H7 (cell line): ENCODE results near the gene ARSJ. TPM values are rescaled to one million over a fixed set of nuclear protein-coding genes. Genes with fewer than 3 reads are reported as not detected.

ENCODE experiments used
- DNase-seq: peaks from one replicate; pipeline ENCODE4 v3.0.0; 2012
- H3K27me3 ChIP-seq: 2 replicates; pipeline ENCODE4 v1.6.0; 2011; ENCODE audit warnings: mild to moderate bottlenecking, low read length; ENCODE audit not compliant: control insufficient read depth, insufficient read depth
- H3K36me3 ChIP-seq: replicated peaks from 2 replicates; pipeline ENCODE4 v1.5.1; 2011; ENCODE audit warnings: low read length; ENCODE audit not compliant: control insufficient read depth, insufficient read depth
- H3K4me3 ChIP-seq: 2 replicates; pipeline ENCODE4 v1.5.1; 2011; ENCODE audit warnings: low read depth, mild to moderate bottlenecking, control low read depth, low read length, moderate library complexity; ENCODE audit not compliant: insufficient read depth
- total RNA-seq: library from RNA; depleted of rRNA; stranded (reverse); fragments of >200 nt; shearing (Covaris generic); gene quantifications from 2 replicates; pipeline ENCODE4 v1.2.3, GENCODE V29; 2014

ARSJ gene
- total RNA-seq, 1 experiment from 2014 or later, result 2.7 TPM

DNA sequence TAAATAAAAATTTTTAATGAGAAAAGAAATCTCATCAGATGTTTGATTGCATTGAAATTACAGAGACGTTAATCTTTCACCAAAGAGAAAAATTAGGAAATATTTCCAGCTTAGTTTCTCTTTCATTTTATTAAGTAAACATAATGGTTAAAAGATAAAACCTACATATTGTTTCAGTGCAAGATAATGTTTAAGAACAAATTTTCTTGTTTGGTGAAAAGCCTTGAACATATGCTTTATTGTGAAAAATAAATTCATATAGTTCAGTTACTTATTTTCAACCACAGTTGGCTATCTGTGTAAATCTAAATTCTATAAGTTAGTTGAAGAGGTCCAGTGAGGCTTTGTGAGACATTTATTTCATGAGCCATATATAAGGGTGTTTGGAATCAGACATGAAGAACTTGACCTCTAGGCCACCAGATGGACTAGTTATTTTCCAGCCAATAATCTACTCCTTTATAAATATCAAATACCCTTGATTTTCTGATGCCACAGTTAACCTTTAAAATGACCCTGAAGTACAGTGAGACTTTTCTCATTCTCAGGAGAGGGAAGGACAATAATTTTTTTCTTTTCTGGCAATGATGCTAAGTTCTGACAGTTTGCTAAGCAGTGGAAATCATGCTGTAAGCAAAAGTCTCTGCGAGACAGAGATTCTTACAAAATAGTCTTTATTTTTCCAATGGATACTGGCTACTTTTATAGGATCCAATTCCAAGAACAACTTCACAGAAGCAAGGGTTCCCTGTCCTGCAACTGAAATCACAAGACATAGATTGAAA is 2.5 kb downstream of the ARSJ start:
- H3K36me3 ChIP-seq, result no peaks in the 10 kb centered on the region
- no peak overlapping the region for H3K4me3 ChIP-seq
- peaks cover 4% of the 10 kb centered on the region for H3K27me3 ChIP-seq
- DNase-seq, result no peak

DNA sequence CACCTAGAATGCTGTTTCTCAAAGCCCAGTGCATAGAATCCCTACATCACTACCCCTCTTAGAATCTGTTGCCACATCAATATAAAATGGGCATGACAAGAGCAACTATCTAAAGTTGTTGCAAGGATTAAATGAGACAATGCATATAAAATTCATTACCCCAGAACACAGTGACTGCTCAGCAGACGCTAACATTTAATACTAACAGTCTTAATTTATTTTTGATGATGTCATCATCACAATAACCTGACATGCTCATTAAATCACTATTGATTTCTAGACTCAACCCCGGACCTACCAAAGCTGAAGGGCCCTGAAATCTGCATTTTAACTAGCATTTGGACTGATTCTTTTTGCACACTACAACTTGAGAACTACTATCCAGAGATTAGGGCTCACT is 3.9 kb downstream of the ARSJ start:
- H3K36me3 ChIP-seq, result no peaks in the 10 kb centered on the region
- peaks cover 4% of the 10 kb centered on the region for H3K27me3 ChIP-seq
- H3K4me3 ChIP-seq, result no peak overlapping the region
- DNase-seq, result no peak

DNA sequence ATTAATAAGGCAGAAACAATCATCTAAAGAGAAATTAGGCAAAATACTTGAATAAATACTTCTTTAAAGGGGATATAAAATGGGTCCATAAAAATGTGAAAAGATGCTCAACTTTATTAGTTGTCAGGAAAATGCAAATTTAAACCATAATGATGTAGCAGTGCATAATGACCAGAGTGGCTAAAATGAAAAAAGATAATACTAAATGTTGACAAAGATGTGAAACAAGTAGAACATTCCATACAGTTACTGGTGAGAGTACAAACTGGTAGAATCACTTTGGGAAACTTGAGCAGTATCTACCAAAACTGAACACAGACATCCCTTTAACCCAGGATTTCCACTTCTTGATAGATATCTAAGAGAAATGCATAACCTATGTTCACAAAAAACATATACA is 5.0 kb downstream of the ARSJ start:
- Histone ChIP-seq H3K36me3 (no peaks in the 10 kb centered on the region), H3K4me3 (no peak overlapping the region), H3K27me3 (peaks cover 4% of the 10 kb centered on the region)
- no peak for DNase-seq

DNA sequence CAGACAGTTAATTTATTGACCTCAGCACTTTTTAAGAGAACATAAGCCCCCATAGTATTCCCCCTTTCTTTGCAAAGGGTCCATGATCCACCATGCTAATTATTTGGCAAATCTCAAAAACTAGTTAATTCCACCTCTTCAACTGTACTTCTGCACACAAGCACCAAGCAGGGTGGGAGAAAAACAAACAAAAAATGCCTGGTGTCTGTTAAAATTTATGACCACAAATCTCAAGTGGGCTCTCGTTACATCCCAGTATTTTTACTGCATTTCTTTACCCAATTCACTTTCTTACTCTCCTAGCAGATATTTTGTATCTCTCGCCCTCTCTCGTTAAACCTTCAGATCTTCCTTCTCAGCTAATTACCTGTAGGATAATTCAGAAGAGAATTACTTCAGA is 6.1 kb downstream of the ARSJ start:
- H3K27me3 ChIP-seq, result no peaks in the 10 kb centered on the region; the same call in none of the 2 replicates
- H3K36me3 ChIP-seq, result no peaks in the 10 kb centered on the region
- DNase-seq, result no peak
- H3K4me3 ChIP-seq, result no peak overlapping the region

DNA sequence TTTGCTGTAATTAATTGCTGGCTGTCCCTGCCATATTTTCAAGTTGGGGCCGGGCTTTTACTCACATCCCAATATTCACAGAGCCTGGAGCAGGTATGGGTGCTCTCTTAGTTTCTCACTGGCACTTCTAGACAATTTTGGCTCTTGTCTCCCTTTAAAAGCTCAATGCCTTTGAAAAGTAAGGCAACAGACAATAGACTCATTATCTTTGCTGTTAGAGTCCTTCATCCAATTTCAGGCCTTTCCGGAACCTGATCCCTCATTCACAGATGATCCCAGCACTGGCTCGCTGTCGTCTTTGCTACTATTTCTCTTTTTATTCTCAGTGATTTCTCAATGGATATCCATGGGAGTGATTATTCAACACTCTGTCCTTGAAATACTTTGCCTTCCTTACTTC is 6.7 kb downstream of the ARSJ start:
- no peak for DNase-seq
- Histone ChIP-seq H3K4me3 (no peak overlapping the region), H3K36me3 (no peaks in the 10 kb centered on the region), H3K27me3 (no peaks in the 10 kb centered on the region)

DNA sequence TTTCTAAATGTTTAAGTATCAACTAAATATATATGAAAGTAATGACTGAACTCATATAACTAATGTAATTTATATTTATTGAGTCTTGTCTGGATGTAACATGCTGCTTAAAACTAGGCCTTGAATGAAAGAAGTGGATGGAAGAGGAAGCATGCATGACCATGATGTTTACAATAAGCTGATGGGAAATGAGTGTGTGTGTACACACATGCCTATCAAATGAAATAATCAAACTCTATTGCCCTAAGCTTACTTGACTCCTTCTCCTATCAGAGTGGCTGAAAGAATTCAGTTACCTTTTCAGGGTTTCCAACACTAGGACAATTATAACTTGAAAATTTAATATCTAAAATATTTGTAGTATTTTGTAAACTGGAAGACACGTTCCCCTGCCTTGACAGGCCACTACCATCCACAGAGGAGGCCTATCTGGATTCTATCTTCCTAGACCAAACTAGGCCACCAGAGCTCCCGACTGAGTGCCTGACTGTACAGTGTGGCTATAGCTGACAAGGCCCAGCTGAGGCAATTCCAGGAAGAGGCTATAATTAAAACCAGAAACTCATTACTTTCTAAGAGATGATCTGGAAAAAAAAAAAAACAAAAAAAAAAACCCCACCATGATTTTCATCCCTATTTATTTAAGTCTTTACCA is 7.6 kb downstream of the ARSJ start:
- DNase-seq, result no peak
- no peak overlapping the region for H3K4me3 ChIP-seq
- no peaks in the 10 kb centered on the region for H3K27me3 ChIP-seq
- H3K36me3 ChIP-seq, result no peaks in the 10 kb centered on the region

DNA sequence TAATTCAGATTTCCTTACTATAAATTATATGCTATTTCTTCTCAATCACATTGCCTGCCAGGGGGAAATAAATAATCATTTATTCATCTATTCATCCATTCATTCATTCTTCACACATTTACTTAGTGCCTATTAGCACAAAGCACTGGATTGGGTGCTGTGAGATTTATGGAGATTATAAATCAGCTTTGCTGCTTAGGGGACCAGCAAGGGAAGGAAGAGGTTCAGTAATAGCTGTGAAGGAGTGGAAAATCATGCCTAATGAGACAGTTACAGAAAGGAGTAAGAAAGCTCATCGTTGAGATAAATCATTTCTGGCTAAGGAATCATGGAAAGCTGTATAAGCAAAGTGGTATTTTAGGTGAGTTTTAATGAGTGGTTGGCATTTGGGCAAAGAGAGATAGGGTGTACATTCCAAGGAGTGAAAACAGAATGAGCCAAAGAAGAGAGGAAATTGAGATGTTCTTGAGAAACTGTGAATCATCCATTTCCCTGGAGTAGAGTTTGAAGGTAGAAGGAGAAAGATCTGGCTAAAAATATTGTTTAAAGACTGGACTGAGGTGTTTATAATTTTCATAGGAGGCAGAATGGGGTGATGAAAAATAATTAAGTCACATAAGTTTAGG is 9.6 kb downstream of the ARSJ start:
- DNase-seq, result no peak
- Histone ChIP-seq H3K27me3 (no peaks in the 10 kb centered on the region), H3K36me3 (no peaks in the 10 kb centered on the region), H3K4me3 (no peak overlapping the region)

DNA sequence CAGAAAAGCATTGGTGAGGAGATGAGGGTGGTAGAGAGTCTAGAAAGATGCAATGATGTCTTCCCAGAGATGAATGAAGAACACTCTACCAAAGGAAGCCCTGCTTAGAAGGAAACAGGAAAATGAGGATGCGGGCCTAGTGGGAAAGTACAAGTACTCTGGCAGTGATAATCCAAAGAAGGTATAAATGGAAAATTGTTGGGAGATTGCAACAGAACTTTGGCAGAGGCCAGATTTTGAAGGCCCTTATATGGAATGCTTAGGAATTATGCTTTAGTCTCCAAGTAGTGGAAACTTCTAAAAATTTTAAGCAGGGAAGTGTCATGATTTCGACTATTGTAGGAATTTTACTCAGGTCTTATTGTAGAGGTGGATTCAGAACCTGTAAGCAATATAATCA is 11.0 kb downstream of the ARSJ start:
- no peak for DNase-seq
- no peaks in the 10 kb centered on the region for H3K27me3 ChIP-seq
- H3K36me3 ChIP-seq, result no peaks in the 10 kb centered on the region
- H3K4me3 ChIP-seq, result no peak overlapping the region

DNA sequence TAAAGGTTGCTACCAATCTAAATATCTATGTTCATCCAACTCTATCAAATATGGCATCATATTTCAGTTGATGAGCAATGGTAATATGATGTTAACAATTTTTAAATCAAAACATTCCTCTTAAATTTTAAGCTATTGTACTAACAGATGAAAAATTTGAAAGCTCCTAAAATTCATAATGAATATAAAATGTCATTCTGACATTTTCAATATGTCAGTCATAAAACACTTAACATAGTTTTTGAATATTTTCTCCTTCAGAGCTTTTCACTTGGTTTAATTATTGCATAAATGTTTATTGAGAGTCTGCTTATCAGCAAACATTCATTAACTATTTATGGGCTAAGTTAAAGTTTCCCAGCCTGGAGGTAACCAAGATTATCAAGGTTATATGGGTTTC is 11.8 kb downstream of the ARSJ start:
- no peak for DNase-seq
- H3K27me3 ChIP-seq, result no peaks in the 10 kb centered on the region
- no peak overlapping the region for H3K4me3 ChIP-seq
- no peaks in the 10 kb centered on the region for H3K36me3 ChIP-seq

DNA sequence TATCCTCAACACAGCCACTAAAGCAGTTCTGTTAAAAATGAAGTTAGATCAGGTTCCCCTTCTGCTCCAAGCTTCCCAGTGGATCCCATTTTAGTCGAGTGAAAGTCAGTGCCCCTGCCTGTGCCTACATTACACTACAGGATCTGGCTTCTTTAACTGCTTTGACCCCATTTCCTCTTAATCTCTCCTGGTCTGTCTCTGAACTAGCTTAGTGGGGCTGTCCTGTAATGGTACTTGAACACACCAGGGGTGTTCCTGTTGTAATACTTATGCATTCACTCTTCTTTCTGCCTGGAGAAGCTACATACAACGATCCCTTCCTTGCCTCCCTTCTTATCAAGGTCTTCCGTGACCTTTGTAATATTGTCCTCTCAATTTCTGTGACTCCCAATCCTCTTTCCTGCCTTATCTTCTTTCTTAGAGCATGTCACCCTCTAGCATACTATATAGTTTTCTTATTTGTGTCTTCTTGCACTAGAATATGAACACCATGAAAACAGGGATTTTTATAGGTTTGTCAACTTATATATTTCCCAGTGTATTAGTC is 16.7 kb downstream of the ARSJ start:
- H3K27me3 ChIP-seq, result no peaks in the 10 kb centered on the region
- no peaks in the 10 kb centered on the region for H3K36me3 ChIP-seq
- H3K4me3 ChIP-seq, result no peak overlapping the region
- DNase-seq, result no peak

DNA sequence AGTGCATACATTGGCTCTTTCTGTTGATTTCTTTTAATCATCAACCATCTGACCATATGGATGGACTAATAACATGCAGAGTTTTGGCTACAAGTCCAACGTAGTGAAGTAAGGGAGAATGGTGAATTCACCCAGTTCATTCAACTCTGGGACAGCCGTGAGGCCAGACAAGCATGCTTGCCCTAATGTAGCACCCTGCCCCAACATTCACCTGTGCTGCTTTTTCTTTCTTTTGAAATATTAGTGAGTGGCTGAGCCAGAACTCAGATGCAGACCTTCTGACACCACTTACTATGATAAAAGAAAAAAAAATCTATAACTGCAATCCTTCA is 17.5 kb downstream of the ARSJ start:
- no peak overlapping the region for H3K4me3 ChIP-seq
- H3K27me3 ChIP-seq, result no peaks in the 10 kb centered on the region
- no peaks in the 10 kb centered on the region for H3K36me3 ChIP-seq
- no peak for DNase-seq

DNA sequence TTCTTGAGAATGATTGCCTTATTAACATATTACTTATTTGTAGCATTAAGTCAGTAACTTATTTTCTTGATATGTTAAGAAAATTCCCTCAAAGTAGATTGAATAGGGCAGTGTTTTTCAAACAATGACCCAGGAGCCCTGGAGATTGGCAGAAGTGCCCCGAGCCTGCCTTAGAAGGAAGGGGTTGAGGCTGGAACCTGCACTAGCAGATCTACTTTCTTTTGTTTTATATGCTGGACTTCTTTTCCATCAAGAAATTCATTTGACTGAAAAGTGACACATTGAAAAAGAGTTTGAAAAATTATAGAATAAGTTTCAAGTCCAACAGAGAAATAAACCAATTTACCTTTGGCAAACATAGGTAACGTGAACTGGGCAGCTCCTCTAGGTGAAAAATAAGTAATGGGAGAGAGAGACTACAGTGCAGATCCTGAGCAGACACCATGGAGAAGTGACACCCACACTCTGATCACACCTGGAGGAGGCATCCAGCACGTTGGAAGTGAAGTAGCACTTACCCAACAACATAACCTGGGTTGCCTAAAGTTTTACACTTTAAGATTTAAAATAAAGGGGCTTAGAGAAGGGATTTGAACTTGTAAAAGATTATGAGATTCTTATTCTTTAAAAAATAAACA is 18.6 kb downstream of the ARSJ start:
- Histone ChIP-seq H3K36me3 (no peaks in the 10 kb centered on the region), H3K27me3 (no peaks in the 10 kb centered on the region)

DNA sequence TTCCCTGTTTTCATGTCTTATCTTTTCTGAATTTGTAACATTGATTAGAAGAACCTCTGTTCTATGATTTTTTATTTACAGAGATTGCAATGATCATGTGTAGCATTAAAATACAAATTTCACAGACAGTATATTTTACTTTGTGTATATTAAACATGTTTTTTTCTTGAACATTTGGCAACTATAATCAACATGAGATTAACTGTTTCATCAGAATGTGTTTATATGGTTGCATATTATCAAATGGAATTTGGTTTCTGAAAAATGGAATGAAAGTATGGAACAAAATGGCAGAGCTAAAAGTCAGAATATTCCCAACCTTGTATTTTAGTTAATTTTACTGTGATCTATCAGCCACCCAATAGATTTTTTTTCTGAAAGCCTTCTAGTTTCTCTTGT is 19.9 kb downstream of the ARSJ start:
- no peak overlapping the region for H3K4me3 ChIP-seq
- DNase-seq, result no peak

More for the DNA sequence above, 18.6 kb downstream of the ARSJ start:
- no peak overlapping the region for H3K4me3 ChIP-seq
- no peak for DNase-seq

DNA sequence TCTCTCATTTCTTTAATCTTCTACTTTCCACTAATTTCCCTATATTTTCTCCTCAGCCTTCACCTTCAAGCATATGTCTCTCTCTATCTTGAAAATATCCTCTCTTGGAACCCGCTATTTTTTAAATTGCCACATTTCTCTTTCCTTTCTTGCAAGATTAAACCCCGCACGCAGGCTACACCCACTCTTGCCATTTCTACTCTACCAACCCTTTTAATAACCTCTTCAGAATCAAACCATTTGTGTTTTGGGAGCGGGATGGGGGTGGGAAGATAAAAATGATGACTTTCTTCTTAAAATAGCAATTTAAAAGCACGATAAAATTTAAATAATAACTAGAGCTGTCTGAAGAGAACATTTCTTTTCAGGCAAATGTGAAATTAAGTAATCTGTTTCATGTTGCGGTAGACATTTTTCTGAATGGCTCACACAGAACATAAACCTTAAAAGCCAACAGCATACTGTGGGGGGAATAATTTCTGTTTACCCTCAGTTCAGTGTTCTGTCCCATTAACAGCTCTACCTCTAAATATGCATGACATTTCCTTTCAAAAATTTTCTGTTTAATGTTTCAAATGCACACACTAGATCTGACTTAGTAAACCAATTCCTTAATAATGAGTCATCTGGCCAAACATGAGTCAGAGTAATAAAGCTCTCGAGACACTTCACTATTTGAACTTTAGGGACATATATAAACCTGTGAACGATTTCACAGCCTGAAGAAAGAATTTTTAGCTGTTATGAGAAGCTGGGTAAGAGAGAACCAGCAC is 20.5 kb downstream of the ARSJ start:
- DNase-seq, result no peak
- Histone ChIP-seq H3K27me3 (no peaks in the 10 kb centered on the region), H3K36me3 (no peaks in the 10 kb centered on the region), H3K4me3 (no peak overlapping the region)

More for the DNA sequence above, 19.9 kb downstream of the ARSJ start:
- H3K36me3 ChIP-seq, result no peaks in the 10 kb centered on the region
- H3K27me3 ChIP-seq, result no peaks in the 10 kb centered on the region
